Natural killer cell (primary cell): ENCODE data around the gene CREB5. TPM values are rescaled to one million over a fixed set of nuclear protein-coding genes. Genes with fewer than 3 reads are reported as not detected.

Experiments
- ATAC-seq, 3 donors: fragments of 150-1000 bp in 2 of 3; fragments of 200-7000 bp in 1 of 3; cut with Tn5 transposase; 1 replicate in 1 of 3; 2 replicates in 2 of 3; pipeline ENCODE4 v1.10.0; 2021; ENCODE audit warnings: mild to moderate bottlenecking in 2 of 3, moderate library complexity in 2 of 3
- DNase-seq, 2 donors: peaks; one replicate each; pipeline versions ENCODE4 v3.0.0 to v3.0.0-alpha.2; 2013 to 2021; ENCODE audit warnings: mixed read lengths in 1 of 2
- H3K27ac ChIP-seq: one replicate; pipeline ENCODE4 v1.5.1; 2013; ENCODE audit warnings: mild to moderate bottlenecking, low read length
- H3K27me3 ChIP-seq: one replicate; pipeline ENCODE4 v1.6.1; 2013; ENCODE audit warnings: low read length; ENCODE audit not compliant: control insufficient read depth, insufficient read depth
- H3K36me3 ChIP-seq: one replicate; pipeline ENCODE4 v1.6.1; 2013; ENCODE audit warnings: low read length; ENCODE audit not compliant: control insufficient read depth, insufficient read depth
- H3K4me1 ChIP-seq: one replicate; pipeline ENCODE4 v1.6.1; 2013; ENCODE audit warnings: low read length; ENCODE audit not compliant: control insufficient read depth, insufficient read depth
- H3K4me3 ChIP-seq: one replicate; pipeline ENCODE4 v1.5.1; 2013; ENCODE audit warnings: low read length
- H3K9me3 ChIP-seq: one replicate; pipeline ENCODE4 v1.6.1; 2013; ENCODE audit warnings: low read length; ENCODE audit not compliant: control insufficient read depth, insufficient read depth
- H3K27ac Mint-ChIP-seq, 2 donors: one replicate each; pipeline ENCODE4 v1.8.0; 2022; ENCODE audit warnings: mild to moderate bottlenecking in 2 of 2, mixed read lengths in 2 of 2, moderate library complexity in 1 of 2
- H3K27me3 Mint-ChIP-seq, 2 donors: one replicate each; pipeline ENCODE4 v1.8.0; 2022; ENCODE audit warnings: low read depth in 2 of 2, mixed read lengths in 2 of 2
- H3K36me3 Mint-ChIP-seq: one replicate; pipeline ENCODE4 v1.8.0; 2022; ENCODE audit warnings: mixed read lengths
- H3K4me1 Mint-ChIP-seq, 2 donors: one replicate each; pipeline ENCODE4 v1.8.0; 2022; ENCODE audit warnings: mixed read lengths in 2 of 2
- H3K4me3 Mint-ChIP-seq: one replicate; pipeline ENCODE4 v1.8.0; 2022; ENCODE audit warnings: mild to moderate bottlenecking, moderate library complexity, mixed read lengths
- H3K9me3 Mint-ChIP-seq, 2 donors: one replicate each; pipeline ENCODE4 v1.8.0; 2022; ENCODE audit warnings: mixed read lengths in 2 of 2
- CTCF ChIP-seq: fragments of 200-600 bp; IDR thresholded peaks from one replicate; pipeline ENCODE4 v1.8.0; 2022; ENCODE audit warnings: antibody characterized with exemption
- WGBS: methylation state at CpG from one replicate; pipeline ENCODE4 v1.1.7; 2013; ENCODE audit warnings: missing lambda C conversion rate; ENCODE audit not compliant: insufficient coverage; 5-methylcytosine and 5-hydroxymethylcytosine counted together
- intact Hi-C: fragments of 100-400 bp; cut with micrococcal nuclease; formaldehyde crosslinking; loops from one replicate; pipeline ENCODE4 v1.14.2; 2022
- total RNA-seq, 4 donors: library from RNA; stranded (reverse); fragments of 120-200 nt in 1 of 4; gene quantifications; one replicate each; pipeline versions ENCODE4 v1.2.3 to v1.2.4, GENCODE V29; 2013 to 2022

Gene CREB5
- total RNA-seq, 3 donors from 2014 or later (not counting 1 experiment from before 2014, with no cell fraction given) = 0.52 to 7.0 (median 0.89) TPM

- TF ChIP-seq CTCF = no peak
- intact Hi-C loops = no loop called here
- no peaks in the 10 kb centered on the region for H3K4me1 ChIP-seq
- no peak for DNase-seq
- no peaks in the 10 kb centered on the region for H3K27me3 ChIP-seq
- no peak overlapping the region for H3K27ac Mint-ChIP-seq
- H3K9me3 ChIP-seq = no peaks in the 10 kb centered on the region
- no peaks in the 10 kb centered on the region for H3K4me1 Mint-ChIP-seq
- no peak overlapping the region for H3K27ac ChIP-seq
- WGBS = 82% methylated on average over 1 of the region's 2 CpGs
- no peak for ATAC-seq
- H3K27me3 Mint-ChIP-seq = peaks cover 0 to 3% of the 10 kb centered on the region in 2 donors
- no peaks in the 10 kb centered on the region for H3K9me3 Mint-ChIP-seq
- no peaks in the 10 kb centered on the region for H3K36me3 ChIP-seq
- no peaks in the 10 kb centered on the region for H3K36me3 Mint-ChIP-seq
- no peak overlapping the region for H3K4me3 ChIP-seq
- H3K4me3 Mint-ChIP-seq = no peak overlapping the region
Observed at GRCh38 chr7:28749638-28750037, 337.3 kb downstream of the CREB5 start.

- Mint-ChIP-seq H3K4me3 (no peak overlapping the region), H3K27ac (no peak overlapping the region), H3K36me3 (no peaks in the 10 kb centered on the region), H3K27me3 (peaks cover 0 to 5% of the 10 kb centered on the region in 2 donors), H3K4me1 (no peaks in the 10 kb centered on the region), H3K9me3 (no peaks in the 10 kb centered on the region)
- intact Hi-C loops = no loop called here
- Histone ChIP-seq H3K27me3 (no peaks in the 10 kb centered on the region), H3K4me3 (no peak overlapping the region), H3K4me1 (no peaks in the 10 kb centered on the region), H3K27ac (no peak overlapping the region), H3K36me3 (no peaks in the 10 kb centered on the region), H3K9me3 (no peaks in the 10 kb centered on the region)
- WGBS = 100% methylated on average over 2 of the region's 6 CpGs
- ATAC-seq = no peak
- DNase-seq = no peak
- no peak for TF ChIP-seq CTCF
Observed at GRCh38 chr7:28750981-28751380, 338.7 kb downstream of the CREB5 start.

GRCh38 chr7:28753613-28754012 lies 341.3 kb downstream of the CREB5 start:
- Histone ChIP-seq H3K27me3 (no peaks in the 10 kb centered on the region), H3K4me1 (no peaks in the 10 kb centered on the region), H3K27ac (no peak overlapping the region), H3K36me3 (no peaks in the 10 kb centered on the region), H3K9me3 (no peaks in the 10 kb centered on the region), H3K4me3 (no peak overlapping the region)
- WGBS = no CpG with 5 or more reads among the region's 1 CpG
- DNase-seq (no peak), ATAC-seq (no peak)
- H3K9me3 Mint-ChIP-seq = no peaks in the 10 kb centered on the region
- H3K27ac Mint-ChIP-seq = no peak overlapping the region
- no peaks in the 10 kb centered on the region for H3K36me3 Mint-ChIP-seq
- no peak overlapping the region for H3K4me3 Mint-ChIP-seq
- TF ChIP-seq CTCF = no peak
- peaks cover 4 to 5% of the 10 kb centered on the region in 2 donors for H3K27me3 Mint-ChIP-seq
- H3K4me1 Mint-ChIP-seq = no peaks in the 10 kb centered on the region
- intact Hi-C loops = no loop called here

DNA sequence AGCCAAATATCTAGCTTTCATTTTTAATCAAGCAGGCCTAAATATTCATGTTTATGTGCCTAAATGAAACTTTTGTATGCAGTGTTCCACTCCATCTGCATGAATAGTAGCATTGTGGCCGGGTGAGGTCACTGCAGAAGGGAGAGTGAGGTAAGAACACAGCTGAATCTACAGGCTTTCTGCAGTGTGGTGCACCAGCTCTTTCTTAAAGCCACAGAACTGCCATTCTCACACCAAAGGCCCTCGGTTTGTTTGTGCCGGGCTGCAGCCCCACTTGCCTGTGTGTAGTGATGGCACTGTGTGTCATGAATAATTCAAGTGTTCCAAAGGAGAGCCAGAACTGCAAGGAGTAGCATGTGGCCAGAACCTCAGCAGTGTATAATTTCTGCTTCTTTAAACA lies 341.7 kb downstream of the CREB5 start:
- no peak for TF ChIP-seq CTCF
- Mint-ChIP-seq H3K4me3 (no peak overlapping the region), H3K27ac (no peak overlapping the region), H3K27me3 (peaks cover 5 to 8% of the 10 kb centered on the region in 2 donors), H3K4me1 (no peaks in the 10 kb centered on the region), H3K9me3 (no peaks in the 10 kb centered on the region), H3K36me3 (no peaks in the 10 kb centered on the region)
- ATAC-seq = no peak
- no peak for DNase-seq
- Histone ChIP-seq H3K4me3 (no peak overlapping the region), H3K27ac (no peak overlapping the region), H3K36me3 (no peaks in the 10 kb centered on the region), H3K9me3 (no peaks in the 10 kb centered on the region), H3K27me3 (no peaks in the 10 kb centered on the region), H3K4me1 (no peaks in the 10 kb centered on the region)
- 75% methylated on average over 3 of the region's 3 CpGs for WGBS
- intact Hi-C loops = no loop called here
